HG03342 (cell line): ENCODE results near the gene CDH11.

Experiments
- ATAC-seq: cut with Tn5 transposase; IDR thresholded peaks from one replicate; pipeline ENCODE4 v1.9.1; 2021; ENCODE audit warnings: mild to moderate bottlenecking, moderate library complexity; ENCODE audit not compliant: unreplicated experiment

CDH11 gene

DNA sequence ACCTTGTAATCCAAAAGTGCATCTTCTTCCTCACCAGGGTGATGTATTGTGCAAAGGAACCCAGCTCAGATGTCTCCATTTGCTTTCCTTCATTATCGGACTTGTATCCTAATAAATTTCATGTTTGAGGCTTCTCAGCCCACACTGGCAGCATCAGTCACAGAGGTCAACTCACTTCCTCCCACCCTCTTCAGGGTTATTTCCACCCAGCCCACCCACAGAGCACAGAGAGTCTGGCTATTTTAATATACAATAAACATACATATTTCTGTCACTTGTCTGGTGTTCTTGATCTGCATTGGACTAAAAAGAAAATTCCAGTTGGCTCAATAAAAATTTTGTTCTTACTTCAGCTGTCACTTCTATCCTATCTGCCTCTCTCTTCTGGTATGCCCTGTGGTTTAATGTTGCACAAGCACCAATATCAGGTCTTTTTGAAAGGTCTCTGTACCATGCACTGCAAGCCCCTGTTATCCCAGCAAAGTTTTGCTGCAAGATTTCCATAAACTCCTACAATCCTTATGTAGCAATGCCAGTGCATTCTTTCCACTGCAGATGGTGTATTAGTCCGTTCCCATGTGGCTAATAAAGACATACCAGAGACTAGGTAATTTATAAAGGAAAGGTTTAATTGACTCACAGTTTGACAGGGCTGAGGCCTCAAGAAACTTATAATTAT, 201.8 kb downstream of the CDH11 start:
- no peak for ATAC-seq

DNA sequence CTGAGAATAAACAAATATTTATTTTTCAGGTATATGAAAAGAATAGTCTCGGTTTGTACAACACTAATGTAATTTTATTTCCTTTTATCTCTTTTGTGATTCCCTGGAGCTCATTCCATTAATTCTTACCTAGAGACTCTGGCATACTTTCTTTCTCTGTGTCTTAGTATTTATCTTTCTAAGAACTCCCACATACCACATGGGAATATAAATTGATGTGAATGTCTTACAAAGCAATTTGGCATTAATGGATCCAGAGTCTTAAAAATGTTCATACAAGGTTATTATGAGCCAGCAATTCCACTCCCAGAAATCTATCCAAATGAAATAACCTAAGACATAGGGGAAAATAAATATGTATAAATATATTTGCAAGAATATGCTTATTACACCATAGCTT, 202.7 kb downstream of the CDH11 start:
- no peak for ATAC-seq

- ATAC-seq, result no peak
Measured at GRCh38 chr16:64916051-64916450, 205.8 kb downstream of the CDH11 start.

DNA sequence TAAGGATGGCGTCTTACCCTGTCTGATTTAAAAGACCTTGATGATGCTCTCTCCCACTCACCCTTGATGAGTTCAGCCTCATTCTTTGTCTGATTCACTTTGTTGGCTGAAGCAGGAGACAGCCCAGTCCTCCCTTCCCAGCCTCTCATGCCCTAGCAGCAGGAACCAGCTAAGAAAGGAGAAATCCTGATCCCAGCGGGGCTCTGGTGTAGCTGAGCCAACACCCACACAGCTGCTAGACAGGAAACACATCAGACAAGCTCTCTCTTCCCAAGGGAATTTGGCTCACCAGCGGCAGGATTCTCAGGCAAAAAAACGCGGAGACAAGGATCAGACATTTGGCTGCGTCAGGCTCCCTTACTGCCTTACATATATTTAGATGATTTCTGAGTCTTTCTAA, 211.5 kb downstream of the CDH11 start:
- ATAC-seq, result no peak

DNA sequence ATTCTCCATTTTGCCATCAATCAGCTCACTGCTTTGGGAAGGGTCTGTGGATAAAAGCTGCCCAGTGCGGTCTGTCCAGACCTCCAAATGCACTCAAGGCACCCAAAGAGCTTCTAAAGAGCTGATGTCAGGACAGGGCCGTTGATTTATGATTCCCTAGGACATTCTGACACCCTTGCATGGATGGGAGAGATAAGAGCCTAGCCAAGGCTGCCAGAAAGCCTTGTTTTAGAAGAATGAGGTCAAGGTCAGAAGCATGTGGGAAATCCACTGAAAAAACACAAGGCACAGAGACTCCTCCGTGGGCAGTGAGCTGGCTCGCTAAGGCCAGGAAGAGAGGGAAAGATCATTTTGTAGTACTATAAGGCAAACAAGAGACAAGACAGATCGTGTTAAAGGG, 214.0 kb downstream of the CDH11 start:
- ATAC-seq, result no peak

DNA sequence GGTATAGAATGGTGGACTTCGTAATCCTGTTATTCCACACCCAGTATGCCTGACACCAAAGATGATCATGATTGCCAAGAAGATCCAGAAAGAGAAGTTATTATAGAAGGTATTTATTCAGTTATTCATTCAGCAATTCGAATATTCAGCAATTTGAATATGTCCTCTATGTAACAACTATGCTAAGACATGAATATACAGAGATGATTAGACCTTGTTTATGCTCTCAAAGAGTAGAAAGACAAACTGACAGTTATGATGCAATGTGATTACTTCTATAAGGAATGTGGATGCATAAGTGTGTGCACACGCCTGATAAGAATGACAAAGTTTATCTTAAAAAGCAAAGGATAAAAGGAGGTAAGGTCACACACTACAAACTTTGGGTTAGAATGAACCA, 218.1 kb downstream of the CDH11 start:
- no peak for ATAC-seq

DNA sequence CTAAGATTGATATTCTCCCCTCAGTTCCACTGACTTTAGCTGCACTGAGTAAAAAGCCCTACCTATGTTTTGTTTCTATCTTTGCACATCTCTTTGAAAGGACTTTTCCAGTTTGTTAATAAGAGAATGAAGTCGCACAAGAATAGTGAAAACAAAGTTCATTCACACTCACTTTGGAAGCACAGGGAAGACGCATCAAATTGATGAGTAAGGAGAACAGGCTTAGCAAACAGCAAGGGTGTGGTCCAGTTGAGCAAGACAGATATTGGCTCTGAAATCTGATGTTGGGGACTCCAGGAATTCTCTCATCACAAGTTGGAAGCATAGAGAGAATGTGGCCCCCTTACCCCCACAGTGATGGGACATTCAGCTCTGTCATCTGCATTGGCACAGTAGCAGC, 221.3 kb downstream of the CDH11 start:
- no peak for ATAC-seq

DNA sequence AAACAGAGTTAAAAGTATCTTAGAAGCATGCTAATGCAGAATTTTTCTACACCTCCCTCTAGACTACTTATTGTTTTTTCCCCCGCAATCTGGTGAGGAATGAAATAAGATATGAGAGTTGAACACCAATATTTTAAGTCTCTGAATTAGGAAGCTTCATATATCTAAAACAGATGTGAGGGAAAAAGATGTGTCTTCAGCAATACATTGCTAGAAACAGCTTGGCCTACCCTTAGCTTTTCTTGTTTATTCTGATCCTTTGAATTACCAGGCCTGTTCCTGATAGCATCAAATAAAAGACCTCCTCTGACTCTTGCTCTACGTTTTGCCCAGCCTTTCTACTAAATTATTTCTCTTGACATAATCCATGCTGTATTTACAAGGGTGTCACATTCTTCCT, 221.8 kb downstream of the CDH11 start:
- ATAC-seq, result no peak

- ATAC-seq, result no peak
Measured at GRCh38 chr16:64898159-64898558, 223.7 kb downstream of the CDH11 start.
